ENCODE data around the gene GMPR.

Gene GMPR

DNA sequence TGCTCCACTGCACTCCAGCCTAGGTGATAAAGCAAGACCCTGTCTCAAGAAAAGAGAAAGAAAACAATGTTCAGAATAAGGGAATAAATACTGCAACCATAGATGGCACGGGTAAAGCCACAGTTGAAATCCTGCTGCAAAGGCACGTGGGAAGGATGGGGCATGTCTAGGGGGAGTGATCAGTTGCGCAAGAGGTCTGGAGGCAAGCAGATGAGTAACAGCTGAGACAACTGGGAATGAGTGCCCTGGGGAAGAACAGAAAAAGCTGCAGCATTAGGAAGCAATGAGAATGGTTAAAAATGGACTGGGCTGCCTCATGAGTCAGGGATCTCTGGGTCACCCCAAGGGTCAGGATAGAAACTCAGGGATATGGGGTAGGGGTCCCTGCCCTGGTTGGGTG lies 96.3 kb downstream of the GMPR start:
- peak; percentile 63 for DNase-seq

GRCh38 chr6:16335176-16335575 lies 96.8 kb downstream of the GMPR start:
- DNase-seq, result no peak

GRCh38 chr6:16336056-16336818 lies 97.8 kb downstream of the GMPR start:
- DNase-seq, result no peak

DNA sequence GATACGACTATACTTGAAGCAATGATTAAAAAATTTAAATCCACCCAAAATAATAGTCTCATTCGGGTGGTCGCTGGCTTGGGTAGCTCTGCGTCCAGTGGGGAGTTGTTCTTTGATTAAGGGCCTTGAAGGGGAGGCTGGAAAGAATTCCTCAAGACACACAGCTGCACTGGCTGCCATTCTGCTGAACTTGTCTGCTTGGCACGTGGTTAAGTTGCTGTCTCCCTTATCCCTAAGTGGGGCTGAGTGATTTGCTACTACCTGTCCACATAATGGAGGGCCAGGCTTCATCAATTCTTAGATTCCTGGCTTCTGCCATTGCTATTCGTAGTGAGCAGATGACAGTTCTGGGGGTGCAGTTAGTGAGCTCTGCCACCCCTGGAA lies 98.5 kb downstream of the GMPR start:
- no peak for DNase-seq

DNA sequence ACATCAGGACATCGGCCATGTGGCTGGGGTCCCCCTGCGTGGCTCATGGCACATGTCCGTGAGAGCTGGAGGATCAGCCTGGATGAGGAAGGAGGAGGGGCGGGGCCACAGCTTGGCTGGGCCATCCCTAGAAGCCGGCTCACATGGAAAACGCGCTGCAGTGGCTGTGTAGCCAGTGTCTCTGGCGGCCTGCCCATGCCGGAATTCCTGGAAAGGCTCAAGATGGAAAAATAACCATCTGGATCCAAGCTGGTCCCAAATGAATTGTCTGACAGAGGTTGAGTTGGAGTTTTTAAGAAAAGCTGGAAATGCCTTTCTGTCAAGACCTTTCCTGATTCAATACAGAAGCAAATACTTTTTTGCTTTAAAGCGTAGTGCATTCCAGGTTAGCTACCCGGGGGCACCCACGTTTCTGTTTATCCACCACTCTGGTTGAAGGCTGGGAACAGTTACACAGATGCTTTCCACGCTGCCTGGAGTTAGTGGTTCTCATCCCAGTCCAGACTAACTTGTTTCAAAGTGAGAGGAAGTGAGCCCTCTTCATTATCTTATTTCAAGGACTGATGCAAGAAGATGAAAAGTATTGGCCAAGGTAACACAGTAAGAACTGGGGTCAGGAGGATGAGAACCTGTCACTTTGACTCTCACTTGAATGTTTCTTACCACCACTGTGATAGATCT lies 99.0 kb downstream of the GMPR start:
- peak; percentile 58 for DNase-seq

DNA sequence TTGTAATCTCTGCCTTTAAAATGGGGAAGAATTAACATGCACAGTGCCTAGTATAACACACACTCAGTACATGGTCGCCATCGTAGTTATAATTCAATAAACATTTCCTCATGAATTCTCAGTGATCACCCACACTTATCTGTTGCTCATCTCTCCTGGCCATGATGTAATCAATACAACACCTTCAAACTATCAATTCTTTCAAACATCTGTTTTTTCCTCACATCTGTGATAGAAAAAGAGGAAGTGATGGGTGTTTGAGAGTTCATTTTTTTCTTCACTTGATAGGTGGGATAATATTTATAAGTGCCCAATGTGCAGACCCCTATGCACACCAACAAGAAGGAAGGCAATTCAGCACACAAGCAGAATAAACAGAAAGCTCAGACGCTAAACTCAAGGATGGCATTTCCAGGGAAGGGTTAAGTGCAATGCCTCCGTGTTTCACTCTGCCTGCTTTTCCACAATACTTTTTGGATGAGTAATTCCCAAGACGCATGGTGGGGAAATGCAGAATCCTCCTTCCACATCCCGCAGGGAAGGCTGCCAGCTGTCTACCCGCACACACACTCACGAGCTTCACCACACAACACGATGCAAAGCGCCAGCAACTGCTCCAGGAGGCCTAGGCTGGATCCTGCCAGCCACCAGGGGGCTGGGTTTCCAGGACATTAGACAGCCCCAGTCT lies 100.3 kb downstream of the GMPR start:
- peak; percentile 40 for DNase-seq

DNA sequence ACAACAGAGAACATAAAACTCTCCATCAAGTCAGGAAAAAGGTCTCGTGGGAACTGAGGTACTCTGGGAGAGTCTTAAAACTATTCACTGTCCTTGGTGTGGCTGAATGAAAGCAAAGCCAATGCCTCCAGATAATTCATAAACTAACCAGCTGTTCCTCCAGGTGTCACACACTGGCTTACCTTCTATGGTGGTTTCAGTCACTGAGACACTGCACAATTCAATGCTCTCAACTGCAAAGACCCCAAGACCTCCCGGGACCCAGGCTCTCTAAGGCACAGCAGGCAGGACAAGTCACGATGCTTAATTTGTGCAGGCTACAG lies 100.8 kb downstream of the GMPR start:
- no peak for DNase-seq

- DNase-seq, result no peak
These were observed 105.2 kb downstream of the GMPR start for GRCh38 chr6:16343593-16343992.

DNA sequence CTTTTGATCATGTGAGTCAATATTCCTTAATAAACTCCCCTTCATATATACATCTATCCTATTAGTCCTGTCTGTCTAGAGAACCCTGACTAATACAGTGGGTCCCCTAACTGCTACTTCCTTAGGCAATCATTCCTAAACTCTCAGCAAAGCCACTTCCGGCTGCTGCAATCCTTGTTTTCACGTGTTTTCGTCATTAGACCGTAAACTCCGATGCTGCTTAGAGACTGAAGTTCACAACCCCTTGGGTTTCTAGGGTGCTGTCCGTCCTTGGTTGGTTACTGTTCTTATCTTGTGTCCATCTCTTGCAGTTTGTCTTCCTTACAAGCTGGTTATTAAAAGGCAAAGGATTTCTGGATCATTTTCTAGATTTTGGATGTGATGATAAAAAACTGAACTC lies 106.4 kb downstream of the GMPR start:
- no peak for DNase-seq
